GM12801 (cell line): Measurements from ENCODE around the gene KRTAP10-10.

Experiments used
- TF ChIP-seq, protein P1 (sequence below): IDR thresholded peaks from one replicate; pipeline ENCODE4 v1.5.1; 2011; ENCODE audit warnings: control low read depth; ENCODE audit not compliant: insufficient read length; ENCODE audit errors: extremely low read depth

Gene KRTAP10-10

DNA sequence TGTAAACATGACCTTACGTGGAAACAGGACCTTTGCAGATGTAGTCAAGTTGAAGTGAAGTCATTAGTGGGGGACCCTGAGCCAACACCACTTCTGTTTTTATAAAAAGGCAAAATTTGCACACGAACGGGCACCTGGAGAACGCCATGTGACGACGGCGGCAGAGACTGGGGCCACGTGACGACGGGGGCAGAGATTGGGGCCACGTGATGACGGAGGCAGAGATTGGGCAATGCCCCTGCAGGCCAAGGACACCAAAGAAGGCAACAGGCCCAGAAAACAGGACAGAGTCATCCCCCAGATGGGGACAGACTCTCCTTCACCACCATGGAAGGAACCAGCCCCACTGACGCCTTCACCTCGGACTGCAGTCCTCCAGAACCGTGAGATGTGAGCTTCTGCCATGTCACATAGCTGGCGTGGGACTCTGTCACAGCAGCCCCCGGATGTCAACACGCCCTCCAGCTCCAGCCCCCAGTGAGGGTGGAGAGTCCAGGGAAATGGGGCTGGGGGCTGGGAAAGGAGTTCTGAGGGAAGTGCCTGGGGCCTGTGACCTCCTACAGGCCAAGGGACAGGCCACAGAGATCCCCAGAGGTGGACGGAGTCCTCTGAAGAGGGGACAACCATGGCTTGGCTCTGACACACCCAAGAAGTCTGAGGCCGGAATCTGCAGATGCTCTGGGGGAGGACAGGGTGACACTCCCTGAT lies 13.3 kb downstream of the KRTAP10-10 start:
- TF ChIP-seq, protein P1, sequence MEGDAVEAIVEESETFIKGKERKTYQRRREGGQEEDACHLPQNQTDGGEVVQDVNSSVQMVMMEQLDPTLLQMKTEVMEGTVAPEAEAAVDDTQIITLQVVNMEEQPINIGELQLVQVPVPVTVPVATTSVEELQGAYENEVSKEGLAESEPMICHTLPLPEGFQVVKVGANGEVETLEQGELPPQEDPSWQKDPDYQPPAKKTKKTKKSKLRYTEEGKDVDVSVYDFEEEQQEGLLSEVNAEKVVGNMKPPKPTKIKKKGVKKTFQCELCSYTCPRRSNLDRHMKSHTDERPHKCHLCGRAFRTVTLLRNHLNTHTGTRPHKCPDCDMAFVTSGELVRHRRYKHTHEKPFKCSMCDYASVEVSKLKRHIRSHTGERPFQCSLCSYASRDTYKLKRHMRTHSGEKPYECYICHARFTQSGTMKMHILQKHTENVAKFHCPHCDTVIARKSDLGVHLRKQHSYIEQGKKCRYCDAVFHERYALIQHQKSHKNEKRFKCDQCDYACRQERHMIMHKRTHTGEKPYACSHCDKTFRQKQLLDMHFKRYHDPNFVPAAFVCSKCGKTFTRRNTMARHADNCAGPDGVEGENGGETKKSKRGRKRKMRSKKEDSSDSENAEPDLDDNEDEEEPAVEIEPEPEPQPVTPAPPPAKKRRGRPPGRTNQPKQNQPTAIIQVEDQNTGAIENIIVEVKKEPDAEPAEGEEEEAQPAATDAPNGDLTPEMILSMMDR, result no peak

DNA sequence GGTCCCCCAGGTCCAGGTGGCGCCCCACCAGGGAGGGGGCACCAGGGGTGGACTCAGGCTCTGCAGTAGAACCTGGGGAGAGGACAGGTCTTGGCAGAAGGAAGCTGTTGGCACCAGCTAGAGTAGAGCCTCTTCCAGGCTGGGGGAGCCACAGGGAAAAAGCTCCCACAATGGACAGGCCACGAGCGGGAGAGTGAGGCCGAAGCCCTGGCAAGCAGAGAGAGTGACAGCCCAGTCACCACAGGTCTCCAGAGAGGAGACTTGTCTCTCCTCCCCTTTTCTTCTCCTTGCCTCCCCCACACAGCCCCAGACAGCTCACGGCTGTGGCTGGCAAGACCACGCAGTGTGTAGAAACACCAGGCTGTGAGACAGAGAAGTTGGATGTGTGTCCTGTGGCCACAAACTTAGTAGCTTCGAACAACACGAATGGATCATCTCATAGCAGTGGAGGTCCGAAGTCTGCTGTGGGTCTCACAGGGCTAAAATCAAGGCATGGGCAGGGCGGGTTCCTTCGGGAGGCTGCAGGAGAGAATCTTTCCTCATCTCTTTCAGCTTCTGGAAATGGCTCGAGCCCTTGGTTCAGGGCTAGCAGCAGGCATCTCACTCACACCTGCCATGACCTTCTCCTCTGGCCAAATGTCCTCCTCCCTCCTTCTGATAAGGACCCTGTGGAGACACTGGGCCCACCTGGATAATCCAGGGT lies 14.0 kb downstream of the KRTAP10-10 start:
- TF ChIP-seq, protein P1, result no peak

DNA sequence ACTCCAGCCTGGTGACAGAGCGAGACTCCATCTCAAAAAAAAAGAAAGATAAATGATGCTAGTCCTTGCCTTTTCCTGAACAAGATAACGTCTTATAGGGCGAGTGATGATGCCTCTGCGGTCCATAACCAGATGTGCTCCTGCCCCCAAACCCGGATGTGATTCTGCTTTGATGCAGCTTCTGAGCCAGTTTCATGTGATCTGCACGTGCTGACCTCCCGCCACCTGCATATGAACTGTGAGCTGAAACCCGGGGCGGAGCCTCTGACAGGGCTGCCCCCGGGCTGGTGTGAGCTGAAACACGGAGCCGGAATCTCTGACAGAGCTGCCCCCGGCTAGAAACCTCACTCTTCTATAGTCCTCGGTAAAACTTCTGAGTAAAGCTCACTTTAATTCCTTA lies 16.0 kb downstream of the KRTAP10-10 start:
- TF ChIP-seq, protein P1, result no peak

DNA sequence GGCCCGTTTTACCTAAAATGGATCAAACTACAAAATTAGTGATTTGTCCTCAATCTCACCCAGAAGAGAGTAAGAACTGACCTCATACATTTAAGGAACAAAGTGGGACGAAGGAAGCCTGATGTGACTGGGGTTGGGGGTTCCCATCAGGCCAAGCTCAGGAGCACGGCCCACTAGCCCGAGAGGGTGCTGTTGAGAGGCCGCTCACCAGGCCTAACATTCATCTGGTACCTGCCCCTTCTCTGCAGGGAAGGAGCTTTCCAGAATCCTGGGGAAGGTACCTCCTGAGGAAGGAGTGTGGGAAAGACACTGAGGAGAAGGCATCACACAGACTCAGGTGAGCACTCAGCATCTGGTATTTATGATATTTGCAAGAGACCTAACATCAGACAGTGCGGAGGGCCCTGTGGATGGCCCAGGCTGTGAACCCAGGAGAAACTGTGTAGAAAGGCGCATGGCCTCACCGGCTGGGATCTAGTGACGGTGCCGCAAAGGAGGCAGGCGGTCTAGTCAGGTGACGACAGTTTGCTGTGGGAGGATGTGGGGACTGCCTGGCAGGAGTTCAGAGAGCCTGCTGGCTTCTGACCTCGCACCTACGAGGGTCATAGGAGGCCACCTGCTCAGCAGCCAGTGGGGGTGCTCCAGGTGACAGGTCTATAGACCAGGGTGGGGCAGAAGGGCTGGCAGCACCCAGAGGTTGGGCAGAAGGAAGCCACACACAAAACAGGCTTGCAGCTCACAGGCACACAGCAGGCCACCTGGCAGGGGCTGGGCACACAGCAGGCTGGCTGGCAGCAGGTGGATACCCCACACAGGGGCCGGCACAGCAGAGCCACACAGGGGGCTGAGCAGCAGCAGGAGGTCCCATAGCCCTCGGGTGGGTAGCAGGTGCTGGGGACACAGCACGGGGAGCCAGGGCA lies 16.8 kb downstream of the KRTAP10-10 start:
- TF ChIP-seq, protein P1, result no peak

DNA sequence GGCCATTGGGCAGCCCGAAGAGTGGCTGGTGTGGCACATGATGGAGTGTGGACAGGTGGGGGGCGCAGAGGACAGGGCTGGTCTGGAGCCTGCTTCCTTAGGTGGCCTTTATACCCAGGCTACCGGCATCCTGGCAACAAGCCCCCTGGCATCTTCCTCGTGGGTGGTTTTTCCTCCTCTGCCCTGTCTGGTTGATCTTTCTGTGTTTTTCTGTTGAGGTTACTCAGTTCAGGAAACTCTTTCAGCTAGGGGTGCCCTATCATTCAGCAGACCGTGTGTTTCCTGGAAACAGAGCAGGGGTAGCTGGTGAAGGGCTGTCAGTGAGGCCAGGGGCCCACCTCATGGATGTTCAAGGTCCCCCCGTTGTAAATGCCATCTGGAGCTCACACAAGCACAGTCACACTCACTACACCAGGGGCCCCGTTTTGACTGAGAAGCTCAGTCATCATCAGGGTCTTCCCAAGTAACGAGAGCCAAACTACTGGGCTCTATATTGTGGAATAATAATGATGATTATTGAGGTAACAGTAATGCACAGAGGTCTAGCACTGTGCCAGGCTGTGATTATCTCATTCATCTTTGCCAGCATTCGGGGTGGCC lies 17.5 kb downstream of the KRTAP10-10 start, which contains the start of gene KRTAP12-4:
Gene KRTAP12-4, minus strand, starts transcription at position 84 of the 600 bp plus-strand sequence. Its CDS starts 45 bp downstream, at position 39.
- TF ChIP-seq, protein P1, result no peak

DNA sequence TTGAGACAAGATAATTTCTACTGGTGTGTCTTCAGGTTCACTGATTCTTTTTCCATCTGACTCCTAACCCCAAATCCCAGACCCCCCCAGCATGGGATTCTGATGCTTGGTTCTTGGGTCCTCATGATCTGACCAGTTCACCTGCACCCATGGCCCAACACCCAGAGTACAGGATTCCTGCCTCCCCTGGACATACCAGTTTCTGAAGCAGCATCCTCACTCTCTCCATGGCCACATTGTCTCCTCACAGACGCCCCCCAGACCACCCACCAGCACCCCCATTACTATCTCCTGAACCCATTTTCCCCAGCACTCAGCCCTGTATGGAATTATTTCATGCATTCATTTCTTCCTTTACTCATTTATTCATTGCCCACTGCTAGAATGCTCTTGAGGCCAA lies 19.7 kb downstream of the KRTAP10-10 start:
- TF ChIP-seq, protein P1, result no peak
